ENCODE measurements around the gene ACAA1.
"Not testable (repeated sequence)": the region's sequence is repeated elsewhere in the genome, so short reads cannot be mapped to it uniquely, and the experiment has no call there.

The ACAA1 gene

GRCh38 chr3:38136777-38137614, at the start of gene ACAA1:
TSS of gene ACAA1 (minus strand) at chr3:38137127. CDS start at chr3:38137035, 92 bp downstream.
- DNase-seq (ENCODE audit: low read depth): peak; percentile 97

- no peak for DNase-seq (ENCODE audit: low read depth)
Observed at GRCh38 chr3:38177181-38177580, 40.3 kb upstream of the ACAA1 start.

- no peak for DNase-seq (ENCODE audit: low read depth)
Observed at GRCh38 chr3:38173834-38174418, 37.0 kb upstream of the ACAA1 start.

- DNase-seq (ENCODE audit: low read depth): no peak
Observed at GRCh38 chr3:38171622-38172021, 34.7 kb upstream of the ACAA1 start.

GRCh38 chr3:38170722-38171121, 33.8 kb upstream of the ACAA1 start:
- no peak for DNase-seq (ENCODE audit: low read depth)

- no peak for DNase-seq (ENCODE audit: low read depth)
Observed at GRCh38 chr3:38169027-38169317, 32.0 kb upstream of the ACAA1 start.

GRCh38 chr3:38168151-38169026, 31.5 kb upstream of the ACAA1 start:
- no peak for DNase-seq (ENCODE audit: low read depth)

GRCh38 chr3:38167591-38167990, 30.7 kb upstream of the ACAA1 start:
- no peak for DNase-seq (ENCODE audit: low read depth)

GRCh38 chr3:38165722-38166387, 28.9 kb upstream of the ACAA1 start:
- DNase-seq (ENCODE audit: low read depth): no peak

GRCh38 chr3:38164952-38165721, 28.2 kb upstream of the ACAA1 start, which contains the start of gene OXSR1:
TSS of gene OXSR1 (plus strand) at chr3:38165537. CDS start at chr3:38165877, 340 bp downstream.
- peak; percentile 94 for DNase-seq (ENCODE audit: low read depth)

GRCh38 chr3:38164643-38164951, 27.7 kb upstream of the ACAA1 start:
- DNase-seq (ENCODE audit: low read depth): no peak

GRCh38 chr3:38163841-38164642, 27.1 kb upstream of the ACAA1 start:
- no peak for DNase-seq (ENCODE audit: low read depth)

- DNase-seq (ENCODE audit: low read depth): no peak
Observed at GRCh38 chr3:38163117-38163840, 26.4 kb upstream of the ACAA1 start.

- not testable (repeated sequence) for DNase-seq (ENCODE audit: low read depth)
Observed at GRCh38 chr3:38160704-38161103, 23.8 kb upstream of the ACAA1 start.

- DNase-seq (ENCODE audit: low read depth): no peak
Observed at GRCh38 chr3:38158472-38158871, 21.5 kb upstream of the ACAA1 start.

GRCh38 chr3:38157595-38157994, 20.7 kb upstream of the ACAA1 start:
- no peak for DNase-seq (ENCODE audit: low read depth)

- no peak for DNase-seq (ENCODE audit: low read depth)
Observed at GRCh38 chr3:38157117-38157516, 20.2 kb upstream of the ACAA1 start.

GRCh38 chr3:38155825-38156224, 18.9 kb upstream of the ACAA1 start:
- no peak for DNase-seq (ENCODE audit: low read depth)

GRCh38 chr3:38154625-38155255, 17.8 kb upstream of the ACAA1 start:
- DNase-seq (ENCODE audit: low read depth): no peak
